Astrocyte of the hippocampus (primary cell): ENCODE measurements around the gene ERI3.
A peak's percentile ranks its signal among the peaks of the same experiment; 100 is the strongest.

Source experiments
- DNase-seq: peaks from one replicate; pipeline ENCODE4 v3.0.0; 2011; ENCODE audit warnings: low read depth, low spot score

ERI3 gene

GRCh38 chr1:44351289-44351688, 3.8 kb downstream of the ERI3 start:
- no peak for DNase-seq

- DNase-seq = no peak
Measured at GRCh38 chr1:44348061-44348485, 7.0 kb downstream of the ERI3 start.

GRCh38 chr1:44347280-44347679, 7.8 kb downstream of the ERI3 start:
- DNase-seq = peak; percentile 15

- no peak for DNase-seq
Measured at GRCh38 chr1:44346878-44347277, 8.2 kb downstream of the ERI3 start.

- no peak for DNase-seq
Measured at GRCh38 chr1:44346184-44346583, 8.9 kb downstream of the ERI3 start.

- no peak for DNase-seq
Measured at GRCh38 chr1:44345187-44345775, 9.8 kb downstream of the ERI3 start.

- DNase-seq = no peak
Measured at GRCh38 chr1:44339731-44340130, 15.3 kb downstream of the ERI3 start.

- no peak for DNase-seq
Measured at GRCh38 chr1:44338136-44338535, 16.9 kb downstream of the ERI3 start.

GRCh38 chr1:44336668-44337067, 18.4 kb downstream of the ERI3 start:
- DNase-seq = no peak

- no peak for DNase-seq
Measured at GRCh38 chr1:44334968-44335367, 20.1 kb downstream of the ERI3 start.

- no peak for DNase-seq
Measured at GRCh38 chr1:44333376-44333775, 21.7 kb downstream of the ERI3 start.

- DNase-seq = no peak
Measured at GRCh38 chr1:44332505-44332904, 22.6 kb downstream of the ERI3 start.

GRCh38 chr1:44330935-44331334, 24.1 kb downstream of the ERI3 start:
- DNase-seq = no peak

- DNase-seq = peak; percentile 34
Measured at GRCh38 chr1:44328671-44329416, 26.2 kb downstream of the ERI3 start.

- peak; percentile 100 for DNase-seq
Measured at GRCh38 chr1:44327679-44328491, 27.2 kb downstream of the ERI3 start.

GRCh38 chr1:44326821-44327465, 28.1 kb downstream of the ERI3 start:
- peak; percentile 23 for DNase-seq

- DNase-seq = peak; percentile 64
Measured at GRCh38 chr1:44326024-44326701, 28.9 kb downstream of the ERI3 start.

- DNase-seq = no peak
Measured at GRCh38 chr1:44323947-44324346, 31.1 kb downstream of the ERI3 start.

GRCh38 chr1:44322367-44322766, 32.7 kb downstream of the ERI3 start:
- no peak for DNase-seq

- no peak for DNase-seq
Measured at GRCh38 chr1:44321466-44321865, 33.6 kb downstream of the ERI3 start.
